ENCODE data around the gene CCL15.
"Not testable (repeated sequence)": the region's sequence is repeated elsewhere in the genome, so short reads cannot be mapped to it uniquely, and the experiment has no call there.

CCL15 gene

GRCh38 chr17:36016555-36016954 is 15.2 kb upstream of the CCL15 start:
- Histone ChIP-seq H3K9me2 (replicated peaks; ENCODE audit: control insufficient read depth, low read length) (no peaks in the 10 kb centered on the region), H3F3A (ENCODE audit: control insufficient read depth, insufficient read depth) (no peaks in the 10 kb centered on the region), H3K4me1 (ENCODE audit: control insufficient read depth, low read length) (no peaks in the 10 kb centered on the region), H3K36me3 (ENCODE audit: control insufficient read depth, low read length) (no peaks in the 10 kb centered on the region), H3K27ac (ENCODE audit: low read depth, low read length) (no peak overlapping the region), H3K4me2 (ENCODE audit: low read length) (no peak overlapping the region), H3K4me3 (ENCODE audit: low read length) (no peak overlapping the region), H4K20me1 (ENCODE audit: control insufficient read depth, insufficient read depth, low read depth, low read length) (no peaks in the 10 kb centered on the region), H3K79me2 (ENCODE audit: control insufficient read depth, low read length) (no peaks in the 10 kb centered on the region), H3K27me3 (ENCODE audit: control insufficient read depth, low read length) (peaks cover 7% of the 10 kb centered on the region; the same call in 1 of the 2 replicates), H3K9me3 (ENCODE audit: control insufficient read depth, insufficient read depth, low read length) (no peaks in the 10 kb centered on the region)
- no peak for TF ChIP-seq EZH2phosphoT487 (IDR thresholded peaks at IDR 0.05; ENCODE audit: borderline replicate concordance, low read length)
- no peak for TF ChIP-seq CTCF (IDR thresholded peaks at IDR 0.05; ENCODE audit: low read depth, low read length, poor library complexity, severe bottlenecking)

GRCh38 chr17:36015895-36016294 is 14.5 kb upstream of the CCL15 start:
- not testable (repeated sequence) for H3K27ac ChIP-seq (ENCODE audit: low read depth, low read length); H3K27me3 ChIP-seq (ENCODE audit: control insufficient read depth, low read length); H3K4me2 ChIP-seq (ENCODE audit: low read length); H3K79me2 ChIP-seq (ENCODE audit: control insufficient read depth, low read length); H3K9me3 ChIP-seq (ENCODE audit: control insufficient read depth, insufficient read depth, low read length); H3K4me3 ChIP-seq (ENCODE audit: low read length); H3K36me3 ChIP-seq (ENCODE audit: control insufficient read depth, low read length); H3K9me2 ChIP-seq (replicated peaks; ENCODE audit: control insufficient read depth, low read length); H3K4me1 ChIP-seq (ENCODE audit: control insufficient read depth, low read length); H3F3A ChIP-seq (ENCODE audit: control insufficient read depth, insufficient read depth); H4K20me1 ChIP-seq (ENCODE audit: control insufficient read depth, insufficient read depth, low read depth, low read length)

- no peaks in the 10 kb centered on the region for H3K79me2 ChIP-seq (ENCODE audit: control insufficient read depth, low read length)
- no peaks in the 10 kb centered on the region for H4K20me1 ChIP-seq (ENCODE audit: control insufficient read depth, insufficient read depth, low read depth, low read length)
- no peaks in the 10 kb centered on the region for H3F3A ChIP-seq (ENCODE audit: control insufficient read depth, insufficient read depth)
- H3K4me3 ChIP-seq (ENCODE audit: low read length), result no peak overlapping the region
- no peaks in the 10 kb centered on the region for H3K9me2 ChIP-seq (replicated peaks; ENCODE audit: control insufficient read depth, low read length)
- H3K9me3 ChIP-seq (ENCODE audit: control insufficient read depth, insufficient read depth, low read length), result peaks cover 2% of the 10 kb centered on the region; the same call in 1 of the 2 replicates
- H3K27ac ChIP-seq (ENCODE audit: low read depth, low read length), result no peak overlapping the region
- H3K27me3 ChIP-seq (ENCODE audit: control insufficient read depth, low read length), result peaks cover 7% of the 10 kb centered on the region; the same call in 1 of the 2 replicates
- no peaks in the 10 kb centered on the region for H3K4me1 ChIP-seq (ENCODE audit: control insufficient read depth, low read length)
- no peaks in the 10 kb centered on the region for H3K36me3 ChIP-seq (ENCODE audit: control insufficient read depth, low read length)
- no peak overlapping the region for H3K4me2 ChIP-seq (ENCODE audit: low read length)
- no peak for TF ChIP-seq EZH2phosphoT487 (IDR thresholded peaks at IDR 0.05; ENCODE audit: borderline replicate concordance, low read length)
- TF ChIP-seq CTCF (IDR thresholded peaks at IDR 0.05; ENCODE audit: low read depth, low read length, poor library complexity, severe bottlenecking), result no peak
Observed at GRCh38 chr17:36014946-36015345, 13.6 kb upstream of the CCL15 start.

GRCh38 chr17:36011201-36011600 is 9.8 kb upstream of the CCL15 start:
- Histone ChIP-seq H3K27me3 (ENCODE audit: control insufficient read depth, low read length) (no peaks in the 10 kb centered on the region; the same call in 1 of the 2 replicates), H3K4me3 (ENCODE audit: low read length) (no peak overlapping the region), H4K20me1 (ENCODE audit: control insufficient read depth, insufficient read depth, low read depth, low read length) (no peaks in the 10 kb centered on the region), H3K27ac (ENCODE audit: low read depth, low read length) (no peak overlapping the region), H3K4me2 (ENCODE audit: low read length) (no peak overlapping the region), H3F3A (ENCODE audit: control insufficient read depth, insufficient read depth) (no peaks in the 10 kb centered on the region), H3K79me2 (ENCODE audit: control insufficient read depth, low read length) (no peaks in the 10 kb centered on the region), H3K9me2 (replicated peaks; ENCODE audit: control insufficient read depth, low read length) (no peaks in the 10 kb centered on the region), H3K4me1 (ENCODE audit: control insufficient read depth, low read length) (no peaks in the 10 kb centered on the region), H3K36me3 (ENCODE audit: control insufficient read depth, low read length) (no peaks in the 10 kb centered on the region), H3K9me3 (ENCODE audit: control insufficient read depth, insufficient read depth, low read length) (peaks cover 11% of the 10 kb centered on the region; the same call in 1 of the 2 replicates)
- no peak for TF ChIP-seq CTCF (IDR thresholded peaks at IDR 0.05; ENCODE audit: low read depth, low read length, poor library complexity, severe bottlenecking)
- no peak for TF ChIP-seq EZH2phosphoT487 (IDR thresholded peaks at IDR 0.05; ENCODE audit: borderline replicate concordance, low read length)

Measured in DOHH2 (cell line).